ENCODE data around the gene NLRP9. TPM values are rescaled to one million over a fixed set of nuclear protein-coding genes. Genes with fewer than 3 reads are reported as not detected.

NLRP9 gene
- total RNA-seq, 1 donor from 2014 or later = not detected

GRCh38 chr19:55703790-55704215, 34.4 kb downstream of the NLRP9 start:
- DNase-seq = no peak

DNA sequence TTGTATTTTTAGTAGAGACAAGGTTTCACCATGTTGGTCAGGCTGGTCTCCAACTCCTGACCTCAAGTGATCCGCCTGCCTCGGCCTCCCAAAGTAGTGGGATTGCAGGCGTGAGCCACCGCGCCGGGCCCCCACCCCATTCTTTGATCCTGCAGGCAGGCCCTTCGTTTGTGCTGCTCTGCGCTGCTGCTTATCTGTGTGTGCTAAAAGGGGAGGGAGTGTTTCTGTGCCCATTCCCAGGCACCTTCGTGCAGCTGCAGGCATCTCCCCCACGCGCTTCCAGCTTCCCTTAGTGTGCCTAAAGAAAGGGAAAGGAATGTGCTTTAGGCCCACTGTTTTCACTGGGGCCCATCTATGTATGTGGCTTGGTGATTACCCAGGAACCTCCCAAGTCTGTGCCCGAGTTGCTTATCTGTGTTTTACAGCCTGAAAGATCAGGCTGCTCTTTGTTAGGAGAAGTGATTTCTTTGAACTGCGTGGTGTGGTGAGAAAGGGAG, 36.0 kb downstream of the NLRP9 start:
- no peak for DNase-seq

- DNase-seq = no peak
These were observed 37.4 kb downstream of the NLRP9 start for GRCh38 chr19:55700813-55701212.

DNA sequence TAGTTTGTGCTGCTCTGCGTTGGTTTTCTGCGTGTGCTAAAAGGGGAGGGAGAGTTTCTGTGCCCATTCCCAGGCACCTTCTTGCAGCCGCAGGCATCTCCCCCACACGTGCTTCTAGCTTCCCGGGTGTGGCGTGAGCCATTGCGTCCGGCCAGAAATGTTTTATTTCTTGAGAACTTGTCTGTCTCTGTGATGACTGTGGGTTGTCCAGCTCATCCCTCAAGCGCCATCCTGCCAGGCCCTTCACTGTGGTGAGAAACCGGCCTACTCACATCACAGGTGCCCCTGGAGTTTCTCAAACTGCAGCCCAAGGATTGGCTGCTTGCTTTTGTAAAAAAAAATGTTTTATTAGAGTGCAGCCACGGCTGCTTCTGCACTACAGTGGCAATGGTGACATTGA, 39.0 kb downstream of the NLRP9 start:
- no peak for DNase-seq

- DNase-seq = no peak
These were observed 39.9 kb downstream of the NLRP9 start for GRCh38 chr19:55698256-55698655.

- no peak for DNase-seq
These were observed 40.5 kb downstream of the NLRP9 start for GRCh38 chr19:55697698-55698097.

GRCh38 chr19:55697069-55697440, 41.1 kb downstream of the NLRP9 start:
- DNase-seq = no peak

DNA sequence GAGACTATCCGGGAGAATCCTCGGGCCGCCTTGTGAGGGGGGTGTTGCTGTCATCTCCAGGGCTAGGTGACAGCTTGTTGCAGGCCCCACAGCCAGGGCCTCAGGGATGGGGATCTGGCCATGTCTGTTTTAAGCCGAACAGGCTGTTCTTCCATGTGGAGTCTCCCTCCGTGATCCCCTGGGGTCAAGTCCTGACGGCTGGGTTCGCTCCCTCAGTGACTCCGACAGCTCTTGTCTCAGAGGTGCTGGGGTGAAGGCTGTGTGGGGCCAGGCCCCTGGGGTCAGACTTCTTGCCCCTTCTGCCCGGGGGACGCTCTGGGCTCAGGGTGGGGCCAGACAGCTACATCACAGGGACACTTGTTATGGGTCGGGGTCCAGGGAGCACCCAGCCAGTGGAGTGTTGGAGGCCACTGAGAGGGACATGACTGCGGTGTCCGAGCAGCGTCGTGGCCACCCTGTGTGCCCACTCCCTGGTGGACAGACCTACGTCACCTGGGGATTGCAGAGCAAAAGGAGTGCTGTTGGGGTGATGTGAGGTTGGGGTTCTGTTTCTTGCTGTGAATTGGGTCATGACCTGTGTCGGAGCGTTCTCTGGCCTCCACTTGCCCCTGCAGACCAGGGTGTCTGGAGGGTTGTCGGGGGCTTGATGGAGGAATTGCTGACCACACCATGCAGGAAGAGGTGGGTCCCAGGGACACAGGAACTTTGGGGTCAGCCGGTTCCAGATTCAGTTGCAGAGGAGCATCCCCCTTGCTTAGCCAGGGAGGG, 41.7 kb downstream of the NLRP9 start:
- DNase-seq = no peak

DNA sequence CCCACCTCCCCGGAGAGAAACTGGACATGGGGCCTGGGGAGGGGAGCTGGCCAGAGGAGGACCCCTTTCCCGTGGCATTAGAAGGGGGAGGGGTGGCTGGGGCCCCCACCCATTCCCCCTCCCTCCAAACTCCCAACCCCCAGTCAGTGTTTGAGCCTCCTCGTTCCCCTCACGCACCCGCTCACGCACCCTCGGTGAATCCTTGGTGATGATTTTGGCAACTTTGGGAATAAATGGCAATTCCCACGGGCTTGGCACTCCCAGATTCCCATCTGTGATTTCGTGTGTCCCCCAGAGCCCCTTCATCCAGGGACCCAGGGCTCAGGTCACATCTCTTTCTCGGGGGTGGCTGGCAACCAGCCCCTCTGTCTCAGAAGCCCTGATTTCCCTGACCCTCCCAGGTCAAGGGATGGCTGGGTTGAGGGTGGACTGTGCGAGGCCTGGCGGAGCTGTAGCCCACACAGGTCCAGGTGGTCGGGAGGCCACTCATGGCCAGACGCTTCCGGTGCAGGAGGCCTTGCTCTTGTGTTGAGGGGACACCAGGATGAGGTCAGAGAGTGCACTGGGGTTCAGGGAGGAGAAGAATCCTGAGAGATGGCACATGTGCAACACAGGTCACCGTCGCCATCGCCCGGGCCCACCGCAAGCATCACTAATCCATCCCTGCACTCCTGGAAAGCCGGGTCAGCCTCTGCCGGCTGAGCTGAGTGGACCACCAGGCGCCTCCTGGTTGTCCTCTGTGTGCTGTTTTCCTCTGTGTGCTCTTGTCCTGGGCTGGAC, 42.5 kb downstream of the NLRP9 start:
- DNase-seq = no peak

DNA sequence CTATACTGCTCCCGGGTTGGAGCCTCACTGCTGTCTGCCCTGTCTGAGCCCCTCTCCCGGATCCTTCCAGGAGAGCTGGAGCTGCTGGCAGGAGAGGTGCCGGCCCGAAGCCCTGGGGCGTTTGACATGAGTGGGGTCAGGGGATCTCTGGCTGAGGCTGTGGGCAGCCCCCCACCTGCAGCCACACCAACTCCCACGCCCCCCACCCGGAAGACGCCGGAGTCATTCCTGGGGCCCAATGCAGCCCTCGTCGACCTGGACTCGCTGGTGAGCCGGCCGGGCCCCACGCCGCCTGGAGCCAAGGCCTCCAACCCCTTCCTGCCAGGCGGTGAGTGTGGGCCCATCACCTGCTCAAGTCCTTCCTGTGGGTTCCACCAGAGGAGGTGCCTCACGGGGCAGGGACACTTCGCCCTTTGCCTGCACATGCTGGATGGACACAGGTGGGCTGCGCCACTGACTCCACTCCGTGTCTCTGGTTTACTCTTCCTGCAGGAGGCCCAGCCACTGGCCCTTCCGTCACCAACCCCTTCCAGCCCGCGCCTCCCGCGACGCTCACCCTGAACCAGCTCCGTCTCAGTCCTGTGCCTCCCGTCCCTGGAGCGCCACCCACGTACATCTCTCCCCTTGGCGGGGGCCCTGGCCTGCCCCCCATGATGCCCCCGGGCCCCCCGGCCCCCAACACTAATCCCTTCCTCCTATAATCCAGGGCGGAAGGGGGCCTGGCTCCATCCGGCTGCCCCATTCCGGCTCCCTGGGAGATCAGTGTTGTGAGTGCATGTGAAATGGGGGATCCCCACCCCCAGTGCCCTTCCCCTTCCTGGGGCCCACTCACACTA, 43.3 kb downstream of the NLRP9 start:
- no peak for DNase-seq

DNA sequence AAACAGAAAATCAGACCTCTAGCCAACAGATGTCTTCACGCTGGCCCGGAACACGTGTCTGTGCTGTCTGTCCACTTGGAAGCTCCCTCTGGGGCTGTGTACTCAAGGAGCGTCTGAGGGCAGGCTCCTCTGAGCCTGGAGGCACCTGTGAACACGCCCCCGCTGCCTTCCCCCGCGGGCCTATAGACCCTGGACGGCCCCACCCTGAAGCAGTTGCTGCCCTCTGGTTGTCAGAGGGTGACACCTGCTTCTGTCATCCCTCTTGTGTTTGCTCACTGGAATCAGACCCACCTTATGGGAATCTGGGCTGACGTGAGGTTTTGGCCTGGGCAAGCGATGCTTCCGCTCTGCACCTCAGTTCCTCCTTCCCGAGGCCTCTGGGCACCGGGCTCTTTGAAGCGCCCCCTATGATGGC, 44.0 kb downstream of the NLRP9 start:
- no peak for DNase-seq

DNA sequence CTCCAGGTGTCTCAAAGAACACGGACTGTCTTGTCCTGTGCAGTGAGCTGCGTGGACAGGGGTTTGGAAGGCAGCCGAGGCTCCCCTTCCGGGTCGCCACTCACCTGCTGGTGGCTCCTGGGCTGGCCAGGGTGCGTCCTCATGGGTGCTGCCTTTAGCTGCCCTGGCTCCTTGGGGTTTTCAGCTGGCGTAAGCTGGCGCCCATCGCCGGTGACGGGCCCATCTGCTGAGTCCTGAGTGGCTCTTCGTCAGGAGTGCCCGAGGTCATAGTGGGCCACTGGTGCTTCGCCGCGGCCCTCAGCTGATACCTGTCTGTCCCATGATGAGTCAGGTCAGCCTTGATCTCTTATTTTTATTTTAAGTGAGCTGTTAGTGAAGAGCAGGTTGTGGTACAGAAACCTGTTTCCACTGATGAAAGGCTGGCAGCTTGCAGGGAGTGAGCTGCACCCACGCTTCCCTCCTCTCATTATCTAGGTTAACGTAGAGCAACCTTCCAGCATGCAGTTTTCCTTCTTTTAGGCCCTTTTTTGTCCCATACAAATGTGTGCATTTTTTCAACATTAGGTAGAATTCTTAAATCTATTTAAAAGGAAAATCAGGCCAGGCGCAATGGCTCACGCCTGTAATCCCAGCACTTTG, 44.7 kb downstream of the NLRP9 start:
- DNase-seq = no peak

- DNase-seq = no peak
These were observed 45.5 kb downstream of the NLRP9 start for GRCh38 chr19:55692681-55693081.

GRCh38 chr19:55691561-55692481, 46.4 kb downstream of the NLRP9 start:
- DNase-seq = no peak

DNA sequence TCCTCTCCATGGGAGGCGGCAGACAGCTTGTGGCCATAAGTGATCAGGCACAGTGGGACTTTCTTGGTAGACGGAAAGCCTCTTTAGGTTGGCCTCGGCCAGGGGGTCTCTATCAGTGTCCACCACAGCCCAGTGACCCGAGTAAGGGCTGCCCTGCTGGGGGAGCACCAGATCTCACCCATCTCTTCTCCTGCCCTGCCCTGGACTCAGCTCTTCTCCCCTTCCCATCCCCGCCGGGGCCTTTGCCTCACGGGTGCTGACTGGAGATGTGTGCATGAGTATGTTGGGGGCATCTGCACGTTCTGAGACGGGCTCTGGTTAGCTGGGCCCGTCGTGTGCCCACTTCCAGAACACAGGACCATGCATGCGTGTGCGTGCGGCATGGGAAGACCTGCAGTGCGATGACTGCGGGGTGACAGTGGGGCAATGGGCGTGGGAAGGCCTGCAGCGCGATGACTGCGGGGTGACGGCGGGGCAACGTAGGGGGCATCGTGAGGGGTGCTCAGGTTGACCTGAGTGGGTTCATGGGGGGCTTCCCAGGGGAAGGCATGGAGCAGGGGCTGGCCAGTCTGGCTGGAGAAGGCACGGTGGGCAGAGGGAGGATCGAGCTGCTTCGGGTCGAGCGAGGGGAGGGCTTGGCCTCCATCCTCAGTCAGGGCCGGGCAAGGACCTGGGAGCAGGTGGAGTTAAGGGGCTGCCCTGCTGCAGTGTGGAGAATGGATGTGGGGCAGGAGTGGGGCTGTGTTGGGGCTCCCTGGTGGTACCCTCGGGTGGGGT, 47.2 kb downstream of the NLRP9 start:
- no peak for DNase-seq

DNA sequence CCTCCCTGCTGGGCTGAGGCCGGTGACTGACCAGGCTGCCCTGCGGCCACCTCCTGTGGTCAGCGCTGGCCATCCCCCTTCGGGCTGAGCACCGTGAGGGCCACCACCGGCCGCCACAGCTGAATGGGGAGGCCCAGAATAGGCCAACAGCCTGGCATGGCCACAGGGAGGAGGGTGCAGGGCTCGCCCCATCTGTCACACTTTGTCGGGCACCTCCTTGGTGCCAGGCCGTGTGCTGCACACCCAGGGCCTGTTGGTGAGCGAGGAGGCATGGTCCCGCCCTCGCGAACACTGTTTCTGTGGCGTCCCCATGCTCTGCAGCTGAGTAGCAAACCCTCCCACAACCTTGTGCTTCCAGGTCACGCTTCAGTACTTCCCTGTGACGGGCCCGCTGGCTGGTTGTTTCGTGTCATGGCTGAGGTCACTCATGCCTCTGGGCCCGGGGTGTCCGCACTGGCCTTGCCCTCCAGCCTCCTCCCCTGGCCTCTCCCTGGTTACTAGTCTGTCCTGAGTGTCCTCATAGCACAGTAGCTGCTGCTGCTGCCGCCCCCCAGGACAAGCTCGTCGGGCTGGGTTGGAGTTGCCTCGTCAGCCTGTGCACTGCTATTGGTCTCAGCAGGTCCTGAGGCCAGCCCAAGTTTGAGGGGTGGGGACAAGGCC, 48.0 kb downstream of the NLRP9 start:
- no peak for DNase-seq

GRCh38 chr19:55689411-55690108, 48.6 kb downstream of the NLRP9 start:
- no peak for DNase-seq

DNA sequence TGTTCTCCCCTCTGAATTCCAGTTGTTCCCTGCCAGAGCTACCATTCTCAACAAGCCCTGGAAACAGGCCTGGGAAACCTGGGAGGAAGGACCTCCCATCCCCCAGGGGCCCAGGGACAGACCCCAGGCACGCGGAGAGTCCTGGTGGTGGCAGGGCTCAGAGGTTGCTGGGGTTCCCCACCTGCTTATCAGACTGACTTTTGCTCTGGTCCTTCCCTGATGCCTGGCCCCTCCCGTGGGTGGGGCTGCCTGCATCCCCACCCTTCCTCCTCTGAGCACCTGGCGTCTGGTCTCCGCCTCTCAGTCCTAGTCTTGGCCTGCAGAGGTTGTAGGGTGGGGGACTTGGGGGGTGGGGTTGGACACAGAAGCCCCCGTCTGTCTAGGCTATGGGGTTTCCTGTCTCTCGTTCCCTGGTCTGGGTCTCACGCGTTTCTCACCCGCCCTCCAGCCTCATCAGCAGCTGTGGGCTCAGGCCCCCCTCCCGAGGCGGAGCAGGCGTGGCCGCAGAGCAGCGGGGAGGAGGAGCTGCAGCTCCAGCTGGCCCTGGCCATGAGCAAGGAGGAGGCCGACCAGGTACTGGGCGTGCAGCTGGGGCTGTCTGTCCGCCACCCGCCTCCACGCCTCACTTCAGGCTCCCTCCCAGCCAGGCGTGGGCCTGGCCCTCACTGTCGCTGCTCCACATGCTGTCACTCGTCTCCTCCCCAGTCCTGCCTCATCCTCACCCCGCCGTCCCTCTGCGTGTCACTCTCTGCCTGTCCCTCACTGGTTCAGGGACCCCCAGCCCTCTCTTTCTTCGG, 49.6 kb downstream of the NLRP9 start:
- DNase-seq = peak; percentile 40

All from occipital lobe (tissue), 2 donors.